HG02623 (cell line): ENCODE measurements around the gene BCL2L12.
A peak's percentile ranks its signal among the peaks of the same experiment; 100 is the strongest.

Experiments
- ATAC-seq: cut with Tn5 transposase; IDR thresholded peaks from one replicate; pipeline ENCODE4 v1.9.1; 2021; ENCODE audit warnings: moderate library complexity; ENCODE audit not compliant: unreplicated experiment

Gene BCL2L12

GRCh38 chr19:49662011-49662410 is 3.7 kb upstream of the BCL2L12 start:
- ATAC-seq = no peak

GRCh38 chr19:49663224-49663623 is 2.5 kb upstream of the BCL2L12 start:
- no peak for ATAC-seq

- ATAC-seq = no peak
These were observed 1.3 kb upstream of the BCL2L12 start for GRCh38 chr19:49664171-49665035.

GRCh38 chr19:49665036-49665350 is 740 bp upstream of the BCL2L12 start:
- ATAC-seq = no peak

- ATAC-seq = no peak
These were observed 349 bp downstream of the BCL2L12 start for GRCh38 chr19:49666120-49666444.

GRCh38 chr19:49667473-49667872 is 1.7 kb downstream of the BCL2L12 start:
- no peak for ATAC-seq

- no peak for ATAC-seq
These were observed 3.8 kb downstream of the BCL2L12 start for GRCh38 chr19:49669516-49669915.

- no peak for ATAC-seq
These were observed 6.6 kb downstream of the BCL2L12 start for GRCh38 chr19:49672131-49672919.

- peak; percentile 20 for ATAC-seq
These were observed 10.5 kb downstream of the BCL2L12 start for GRCh38 chr19:49676136-49676783.

GRCh38 chr19:49676784-49677230 is 11.1 kb downstream of the BCL2L12 start:
- ATAC-seq = peak; percentile 59

GRCh38 chr19:49677231-49677900 is 11.6 kb downstream of the BCL2L12 start, which contains the start of gene PRMT1:
Gene PRMT1, plus strand, starts transcription at chr19:49677271. Its CDS starts 10 bp downstream, at chr19:49677281.
- ATAC-seq = no peak

GRCh38 chr19:49677901-49678674 is 12.4 kb downstream of the BCL2L12 start:
- ATAC-seq = no peak

- ATAC-seq = no peak
These were observed 13.4 kb downstream of the BCL2L12 start for GRCh38 chr19:49678985-49679770.

- ATAC-seq = no peak
These were observed 14.2 kb downstream of the BCL2L12 start for GRCh38 chr19:49679771-49680413.

GRCh38 chr19:49680421-49681351 is 15.0 kb downstream of the BCL2L12 start:
- no peak for ATAC-seq

GRCh38 chr19:49681830-49682229 is 16.1 kb downstream of the BCL2L12 start:
- ATAC-seq = no peak

- no peak for ATAC-seq
These were observed 16.5 kb downstream of the BCL2L12 start for GRCh38 chr19:49682274-49682673.

- ATAC-seq = no peak
These were observed 18.1 kb downstream of the BCL2L12 start for GRCh38 chr19:49683814-49684250.
